HG03378 (cell line): ENCODE measurements around the gene LHFPL3.

Source experiments
- ATAC-seq: cut with Tn5 transposase; IDR thresholded peaks from one replicate; pipeline ENCODE4 v1.9.1; 2021; ENCODE audit warnings: mild to moderate bottlenecking, moderate library complexity; ENCODE audit not compliant: unreplicated experiment

LHFPL3 gene

DNA sequence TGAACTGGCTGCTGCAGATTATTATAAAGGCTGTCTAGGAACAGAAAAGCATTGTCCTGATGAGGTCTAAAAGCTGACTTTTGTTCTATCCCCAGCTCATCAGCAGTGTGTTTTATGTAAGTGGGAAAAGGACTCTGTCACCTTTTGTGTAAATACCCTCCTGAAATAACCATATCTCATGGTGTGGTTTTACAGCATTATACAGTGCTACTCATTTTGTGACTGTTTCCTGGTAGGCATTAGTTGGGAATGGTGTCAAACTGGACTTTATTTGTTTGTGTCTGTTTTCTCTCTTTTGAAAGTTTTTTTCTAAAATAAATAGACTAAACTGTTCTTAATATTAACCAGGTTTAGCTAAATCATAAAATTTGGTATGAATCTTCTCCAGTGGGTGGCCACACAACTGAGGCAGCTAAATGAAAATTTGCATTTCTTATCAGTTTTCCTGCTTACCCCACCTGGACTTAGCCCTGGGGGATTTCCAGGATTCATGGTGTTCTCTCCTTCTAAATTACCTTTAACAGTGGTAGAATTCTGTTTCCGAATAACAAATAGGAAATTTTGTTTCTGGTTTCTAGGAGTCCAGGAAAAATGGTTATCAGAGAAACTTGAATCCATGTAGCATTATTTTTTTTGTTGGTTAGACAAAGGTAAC is 140.9 kb downstream of the LHFPL3 start:
- ATAC-seq = no peak

DNA sequence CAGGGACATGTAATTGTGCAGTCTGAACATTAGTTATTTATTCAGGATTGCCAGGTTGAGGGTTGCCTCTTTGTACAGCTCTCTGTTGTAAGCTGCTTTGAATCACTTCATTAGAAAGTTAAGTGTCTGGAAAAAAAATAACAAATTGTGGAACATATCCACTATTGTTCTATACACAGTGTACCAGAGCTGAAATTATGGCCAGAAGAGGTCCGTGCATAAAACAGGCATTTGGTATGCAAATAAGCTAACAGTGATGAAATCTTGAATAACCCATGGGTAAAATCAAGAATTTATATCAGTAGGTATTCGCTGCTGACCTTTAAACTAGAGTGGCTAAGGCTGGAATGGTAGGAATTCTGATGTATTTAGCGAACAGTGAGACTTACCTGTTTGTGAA is 152.1 kb downstream of the LHFPL3 start:
- ATAC-seq = no peak

DNA sequence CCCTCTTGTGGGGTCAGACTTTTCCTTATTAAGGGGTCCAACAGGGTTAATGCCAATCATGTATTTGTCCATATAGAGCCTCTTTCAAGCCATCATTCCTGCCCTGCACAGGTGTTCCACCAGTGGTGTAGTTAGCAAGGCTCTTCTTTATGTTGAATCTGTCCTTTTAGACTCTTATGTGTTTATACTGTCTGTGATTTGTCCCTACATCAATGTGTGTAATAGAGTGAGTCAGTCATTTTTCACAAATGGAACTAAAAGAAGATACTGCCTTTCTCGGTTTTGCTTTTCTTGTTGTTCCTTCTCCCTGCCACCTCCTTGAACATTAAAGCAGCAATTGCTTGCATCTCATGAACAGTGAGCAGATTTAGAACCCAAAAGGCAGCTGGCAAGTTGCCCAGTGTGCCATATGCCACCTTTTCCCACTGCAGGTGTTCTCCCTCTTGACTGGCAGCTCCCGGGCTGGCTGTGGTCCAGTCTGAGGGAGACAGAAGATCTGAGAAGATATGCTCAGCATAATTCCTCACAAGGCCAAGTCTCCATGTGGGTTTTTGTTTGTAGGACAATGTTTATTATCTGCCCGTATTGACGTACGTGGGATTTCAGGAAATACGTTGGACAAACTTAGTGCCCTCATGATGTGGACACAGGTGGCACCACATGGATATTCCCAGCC is 154.1 kb downstream of the LHFPL3 start:
- no peak for ATAC-seq

GRCh38 chr7:104486931-104487330 is 158.5 kb downstream of the LHFPL3 start:
- no peak for ATAC-seq

DNA sequence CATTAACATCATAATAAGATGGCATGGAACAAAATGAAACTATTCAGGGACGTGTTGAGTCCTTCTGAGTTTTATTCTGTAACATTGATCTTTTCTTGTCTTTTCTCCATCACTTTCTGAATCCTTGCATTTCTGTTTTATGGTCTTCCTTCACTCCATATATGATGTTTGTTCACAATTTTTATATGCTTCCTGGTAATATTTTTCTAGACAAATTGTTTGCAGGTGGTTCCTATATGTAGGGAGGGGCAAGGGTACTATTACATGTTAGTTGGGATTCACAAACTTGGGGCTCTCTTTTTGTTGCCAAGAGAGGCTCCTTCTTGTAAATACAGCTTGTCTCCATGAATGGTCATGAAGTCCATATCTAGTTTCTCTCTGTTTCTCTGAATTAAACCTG is 159.2 kb downstream of the LHFPL3 start:
- ATAC-seq = no peak

- no peak for ATAC-seq
Measured at GRCh38 chr7:104497379-104497967, 169.1 kb downstream of the LHFPL3 start.

- ATAC-seq = no peak
Measured at GRCh38 chr7:104499975-104500374, 171.6 kb downstream of the LHFPL3 start.

- ATAC-seq = no peak
Measured at GRCh38 chr7:104509874-104510273, 181.5 kb downstream of the LHFPL3 start.

DNA sequence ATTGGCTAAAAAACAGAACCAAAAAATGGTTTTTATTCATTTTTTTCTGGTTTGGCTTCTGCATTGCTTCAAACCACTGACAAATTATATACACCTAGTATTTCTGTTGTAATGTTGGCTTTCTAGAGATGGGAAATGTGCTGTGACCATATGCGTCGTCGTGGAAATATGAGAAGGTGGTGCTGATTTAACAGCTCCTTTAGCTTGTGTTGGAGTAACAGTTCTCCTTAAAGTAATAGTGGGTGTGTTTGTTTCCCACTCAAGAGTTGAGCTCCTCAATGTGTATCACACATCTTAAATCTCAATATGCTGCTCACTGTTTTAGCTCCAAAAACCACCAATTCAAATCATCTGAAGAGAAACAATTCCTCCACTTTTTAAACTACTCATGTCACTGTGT is 196.4 kb downstream of the LHFPL3 start:
- ATAC-seq = no peak

DNA sequence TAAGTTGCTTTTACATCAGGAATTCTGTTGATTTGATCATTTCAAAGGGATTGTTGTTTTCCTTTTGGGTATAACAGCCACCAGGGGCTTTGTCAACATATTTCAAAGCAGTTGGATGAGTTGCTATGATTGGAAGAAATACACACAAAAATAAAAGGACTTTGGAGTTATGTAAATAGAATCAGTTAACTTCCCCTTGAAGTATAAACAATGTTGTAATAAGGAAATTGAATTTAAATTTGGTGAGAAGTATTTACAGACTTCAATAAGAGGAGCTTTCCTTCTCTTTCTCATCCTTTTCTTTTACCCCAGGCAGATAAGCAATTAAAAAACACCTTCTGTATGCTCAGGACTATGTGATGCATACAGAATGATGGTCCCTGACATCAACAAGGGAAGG is 199.7 kb downstream of the LHFPL3 start:
- no peak for ATAC-seq

- no peak for ATAC-seq
Measured at GRCh38 chr7:104529567-104529966, 201.2 kb downstream of the LHFPL3 start.

DNA sequence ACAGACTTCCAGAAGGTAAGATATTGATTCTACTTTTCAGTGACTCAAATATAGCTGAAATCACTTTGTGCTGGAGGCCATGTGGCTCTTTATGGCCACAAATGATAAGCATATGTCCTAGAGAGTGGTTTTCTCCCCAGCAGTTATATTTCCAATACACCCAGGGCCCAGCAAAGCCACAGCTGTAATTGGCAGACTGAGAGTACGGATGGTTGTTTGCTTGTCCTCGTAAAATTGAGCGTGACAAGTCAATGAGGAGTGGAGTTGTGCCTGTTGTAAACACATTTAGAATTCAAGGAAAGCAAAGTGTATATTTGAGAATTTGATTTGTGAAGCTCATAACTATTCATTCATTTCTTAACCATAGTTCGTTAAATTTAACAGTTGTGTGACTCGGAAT is 201.8 kb downstream of the LHFPL3 start:
- no peak for ATAC-seq

DNA sequence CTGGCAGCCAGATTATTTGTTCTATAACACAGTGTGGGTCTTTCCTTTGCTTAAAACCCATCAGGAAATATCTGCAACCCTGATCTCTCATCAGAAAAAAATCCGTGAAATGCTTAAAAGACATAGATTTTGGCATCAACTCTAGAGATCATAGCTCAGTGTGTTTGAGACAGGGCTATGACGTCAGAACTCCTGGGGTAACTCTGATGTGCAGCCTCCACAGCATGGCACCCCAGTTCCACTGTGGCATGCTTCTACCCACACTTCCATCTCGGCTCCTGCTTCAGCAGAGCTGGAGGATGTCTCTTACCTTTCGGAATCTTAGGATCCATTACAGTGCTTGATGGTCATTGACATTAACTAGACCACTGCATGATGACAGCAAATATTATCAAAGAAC is 205.7 kb downstream of the LHFPL3 start:
- no peak for ATAC-seq

DNA sequence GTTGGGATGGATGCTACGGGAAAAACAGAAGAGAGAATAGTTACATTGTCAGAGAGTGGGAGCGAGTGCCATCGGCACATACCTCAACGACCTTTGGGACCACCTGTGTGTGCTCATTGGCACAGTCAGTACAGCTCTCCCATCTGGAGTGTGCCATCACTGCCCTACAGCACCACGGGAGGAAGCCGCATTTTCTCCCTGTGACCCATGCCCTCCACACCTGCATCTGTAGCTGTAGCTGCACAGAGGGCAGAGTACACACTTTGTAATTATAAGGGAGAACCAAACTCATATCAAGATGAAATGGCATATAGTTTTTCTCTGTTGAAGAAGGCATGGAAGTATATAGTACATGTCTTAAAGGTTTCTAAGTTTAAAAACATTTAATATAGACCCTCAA is 207.4 kb downstream of the LHFPL3 start:
- ATAC-seq = no peak

GRCh38 chr7:104536956-104537355 is 208.6 kb downstream of the LHFPL3 start:
- ATAC-seq = no peak

DNA sequence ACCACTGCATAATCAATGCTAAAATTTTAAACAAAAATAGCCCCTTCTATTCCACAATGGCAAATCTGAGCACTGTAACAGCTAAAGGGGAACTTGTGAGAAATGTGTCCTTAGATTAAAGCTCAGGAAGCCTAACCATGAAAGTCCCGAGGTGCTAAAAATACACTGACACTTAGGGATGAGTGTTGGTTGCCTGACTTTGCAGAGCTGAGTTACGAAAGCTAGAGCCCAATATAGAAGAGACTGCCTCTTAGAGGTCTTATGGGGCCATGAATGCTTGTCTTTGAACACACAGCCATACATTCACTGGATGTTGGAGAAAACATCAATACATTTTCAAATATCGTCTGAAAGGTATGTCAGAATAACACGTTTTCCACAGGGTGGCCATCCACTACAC is 209.7 kb downstream of the LHFPL3 start:
- no peak for ATAC-seq

- no peak for ATAC-seq
Measured at GRCh38 chr7:104541897-104542296, 213.5 kb downstream of the LHFPL3 start.

DNA sequence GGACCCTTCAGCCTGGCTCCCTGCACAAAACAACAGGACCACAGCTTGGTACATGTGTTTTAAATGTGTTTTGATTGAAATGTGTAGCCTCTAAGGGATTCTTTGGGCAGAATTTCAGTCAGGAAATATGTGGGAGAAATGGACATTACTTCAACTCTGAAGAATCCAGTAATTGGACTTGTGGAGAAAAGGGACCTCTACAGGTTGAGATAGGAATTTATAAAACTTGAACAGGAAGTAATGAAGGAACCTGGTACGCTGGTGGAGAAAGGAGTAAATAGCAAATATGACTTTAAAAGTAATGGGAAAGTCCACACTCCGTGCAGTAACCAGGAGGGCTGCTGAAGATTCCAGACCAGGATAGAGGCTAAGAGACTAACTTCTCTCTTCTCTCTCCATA is 220.5 kb downstream of the LHFPL3 start:
- no peak for ATAC-seq

DNA sequence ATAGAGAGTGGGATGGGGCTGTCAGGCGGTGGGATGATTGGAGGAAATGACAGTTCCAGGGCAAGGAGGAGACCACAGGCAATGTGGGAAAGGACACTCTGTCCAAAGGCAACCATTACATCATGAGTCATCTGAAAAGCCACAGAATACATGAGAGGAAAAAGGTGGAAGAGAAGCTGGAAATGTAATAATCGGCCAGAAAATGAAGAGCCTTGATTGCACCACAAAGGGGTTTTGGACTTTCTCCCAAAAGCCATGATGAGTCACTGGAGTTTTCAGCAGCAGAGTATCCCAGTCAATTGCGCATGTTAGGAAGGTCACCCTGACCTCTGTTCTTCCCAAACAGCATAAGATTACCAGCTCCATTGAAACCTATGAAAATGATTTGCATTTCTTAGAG is 222.0 kb downstream of the LHFPL3 start:
- ATAC-seq = no peak

GRCh38 chr7:104551226-104551625 is 222.8 kb downstream of the LHFPL3 start:
- ATAC-seq = no peak

- no peak for ATAC-seq
Measured at GRCh38 chr7:104552102-104552501, 223.7 kb downstream of the LHFPL3 start.

- ATAC-seq = no peak
Measured at GRCh38 chr7:104553074-104553473, 224.7 kb downstream of the LHFPL3 start.
